Breast epithelium (tissue), 4 donors: Measurements from ENCODE around the gene UCP2. TPM values are rescaled to one million over a fixed set of nuclear protein-coding genes. Genes with fewer than 3 reads are reported as not detected.

ENCODE experiments used
- DNase-seq, 2 donors: peaks; one replicate each; pipeline ENCODE4 v3.0.0-alpha.2; 2019; ENCODE audit warnings: low spot score in 2 of 2
- H3K27ac ChIP-seq, 2 donors: fragments of 200-600 bp; sonication (generic) in 1 of 2; one replicate each; pipeline ENCODE4 v1.5.1; 2016 to 2019; ENCODE audit warnings: mild to moderate bottlenecking in 1 of 2
- H3K27me3 ChIP-seq, 2 donors: fragments of 200-600 bp; sonication (generic) in 1 of 2; one replicate each; pipeline versions ENCODE4 v1.5.1 to v1.6.0; 2017 to 2019; ENCODE audit warnings: control low read depth in 1 of 2, mild to moderate bottlenecking in 1 of 2
- H3K36me3 ChIP-seq: fragments of 200-600 bp; one replicate; pipeline ENCODE4 v1.5.1; 2019
- H3K4me1 ChIP-seq, 2 donors: fragments of 200-600 bp; sonication (generic); one replicate each; pipeline ENCODE4 v1.5.1; 2016 to 2019; ENCODE audit warnings: control low read depth in 1 of 2
- H3K4me3 ChIP-seq, 3 donors: fragments of 200-600 bp; sonication (generic); 1 replicate in 2 of 3; 2 replicates in 1 of 3; pipeline ENCODE4 v1.5.1; 2016 to 2019; ENCODE audit warnings: mild to moderate bottlenecking in 3 of 3, moderate library complexity in 2 of 3
- H3K9me3 ChIP-seq, 2 donors: fragments of 200-600 bp; sonication (generic) in 1 of 2; one replicate each; pipeline ENCODE4 v1.5.1; 2016 to 2019; ENCODE audit warnings: control low read depth in 1 of 2
- CTCF ChIP-seq, 3 donors: fragments of 450-650 bp; IDR thresholded peaks; one replicate each; pipeline ENCODE4 v1.5.1; 2016 to 2017; ENCODE audit warnings: antibody characterized with exemption in 3 of 3, mild to moderate bottlenecking in 3 of 3, moderate library complexity in 3 of 3
- POLR2A ChIP-seq: fragments of 450-650 bp; IDR thresholded peaks from one replicate; pipeline ENCODE4 v1.6.1; 2016; ENCODE audit warnings: antibody characterized with exemption, mild to moderate bottlenecking, moderate library complexity
- POLR2AphosphoS5 ChIP-seq, 3 donors: sonication (generic); formaldehyde crosslinking; IDR thresholded peaks; one replicate each; pipeline ENCODE4 v1.6.1; 2017; ENCODE audit warnings: antibody characterized with exemption in 3 of 3
- intact Hi-C: fragments of 100-400 bp; cut with DNase I; formaldehyde crosslinking; loops from one replicate; pipeline ENCODE4 v1.15.1; 2023; ENCODE audit warnings: low total_unique reads
- total RNA-seq, 3 donors: library from RNA; depleted of rRNA; stranded (reverse); fragments of >200 nt; gene quantifications; one replicate each; pipeline ENCODE4 v1.1.0, GENCODE V29; 2016

UCP2 gene
- total RNA-seq, 3 donors from 2014 or later: 28.2 to 82.4 (median 45.2) TPM

DNA sequence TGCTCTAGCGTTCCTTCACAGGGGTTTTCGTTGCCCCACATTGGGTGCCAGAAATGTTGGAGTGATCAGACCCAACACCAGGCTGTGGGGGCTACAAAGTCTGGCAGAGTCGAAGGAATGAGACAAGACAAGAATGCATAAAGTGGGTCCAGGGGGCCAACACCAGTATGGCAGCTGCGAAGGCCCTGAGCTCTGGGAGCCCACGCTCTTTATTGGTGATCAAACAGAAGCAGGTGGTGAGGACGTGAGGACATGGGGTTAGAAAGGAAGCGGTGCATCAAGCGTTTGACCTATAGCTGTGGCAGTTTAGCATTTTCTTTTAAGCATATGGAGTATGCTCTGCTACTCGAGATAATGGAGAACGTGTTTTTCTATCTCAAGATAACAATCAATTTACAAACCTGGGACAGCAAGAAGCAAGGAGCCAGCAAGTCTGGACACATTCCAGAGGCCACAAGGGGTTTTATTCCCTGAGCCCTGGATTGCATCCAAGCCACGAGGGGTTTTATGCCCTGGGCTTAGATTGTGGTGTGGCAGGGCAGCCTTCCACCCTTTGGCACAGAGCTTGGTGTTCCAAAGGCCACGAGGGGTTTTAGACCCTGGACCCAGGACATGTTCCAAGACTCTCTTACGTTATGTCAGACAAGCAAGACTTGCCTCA is 35.7 kb downstream of the UCP2 start:
- H3K4me1 ChIP-seq: no peaks in the 10 kb centered on the region
- no peak overlapping the region for H3K27ac ChIP-seq
- DNase-seq: no peak
- no peak for TF ChIP-seq POLR2AphosphoS5 (IDR thresholded peaks at IDR 0.05)
- no peak for TF ChIP-seq POLR2A
- no peak for TF ChIP-seq CTCF (IDR thresholded peaks at IDR 0.05)
- no peaks in the 10 kb centered on the region for H3K36me3 ChIP-seq
- no peaks in the 10 kb centered on the region for H3K27me3 ChIP-seq
- H3K9me3 ChIP-seq: no peaks in the 10 kb centered on the region
- H3K4me3 ChIP-seq: no peak overlapping the region
- intact Hi-C loops: no loop called here

DNA sequence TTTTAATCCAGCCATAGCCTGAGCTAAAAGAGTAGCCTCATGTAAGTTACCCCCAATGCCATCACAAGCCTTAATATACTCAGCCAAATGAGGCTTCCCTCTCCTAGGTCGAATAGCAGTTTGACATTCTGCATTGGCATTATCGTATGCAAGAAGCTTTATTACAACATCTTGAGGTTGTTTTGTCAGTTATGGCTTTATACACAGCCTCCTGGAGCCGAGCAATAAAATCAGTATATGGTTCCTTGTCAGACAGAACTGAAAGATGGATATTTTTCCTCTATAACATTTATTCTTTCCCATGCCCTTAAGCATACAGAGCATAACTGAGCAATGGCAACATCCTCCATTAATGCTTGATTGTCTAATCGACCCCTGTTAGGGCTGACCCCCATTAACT is 37.2 kb downstream of the UCP2 start:
- no peak for DNase-seq
- TF ChIP-seq CTCF (IDR thresholded peaks at IDR 0.05): no peak
- no peak for TF ChIP-seq POLR2AphosphoS5 (IDR thresholded peaks at IDR 0.05)
- no peak for TF ChIP-seq POLR2A
- Histone ChIP-seq H3K9me3 (no peaks in the 10 kb centered on the region), H3K4me3 (no peak overlapping the region), H3K27me3 (no peaks in the 10 kb centered on the region), H3K36me3 (no peaks in the 10 kb centered on the region), H3K4me1 (no peaks in the 10 kb centered on the region), H3K27ac (no peak overlapping the region)
- intact Hi-C loops: no loop called here

DNA sequence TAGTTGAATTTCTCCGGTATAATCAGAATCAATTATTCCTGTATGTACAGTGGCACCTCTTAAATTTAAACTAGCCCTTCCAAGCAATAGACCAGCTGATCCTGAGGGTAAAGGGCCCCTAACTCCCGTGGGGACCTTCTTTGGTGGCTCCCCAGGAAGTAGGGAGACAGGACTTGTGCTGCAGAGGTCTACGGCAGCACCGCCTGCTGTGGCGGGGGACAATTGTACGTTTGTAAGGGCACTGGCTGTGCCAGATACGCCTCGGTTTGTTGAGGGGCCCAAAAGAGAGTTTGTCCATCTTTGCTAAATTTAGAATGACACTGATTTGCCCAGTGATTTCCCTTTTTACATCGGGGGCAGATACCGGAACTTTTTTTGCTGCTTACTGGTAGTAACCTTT is 37.7 kb downstream of the UCP2 start:
- intact Hi-C loops: no loop called here
- Histone ChIP-seq H3K36me3 (no peaks in the 10 kb centered on the region), H3K9me3 (no peaks in the 10 kb centered on the region), H3K4me1 (no peaks in the 10 kb centered on the region), H3K4me3 (no peak overlapping the region), H3K27ac (no peak overlapping the region), H3K27me3 (no peaks in the 10 kb centered on the region)
- DNase-seq: no peak
- TF ChIP-seq CTCF (IDR thresholded peaks at IDR 0.05): no peak

DNA sequence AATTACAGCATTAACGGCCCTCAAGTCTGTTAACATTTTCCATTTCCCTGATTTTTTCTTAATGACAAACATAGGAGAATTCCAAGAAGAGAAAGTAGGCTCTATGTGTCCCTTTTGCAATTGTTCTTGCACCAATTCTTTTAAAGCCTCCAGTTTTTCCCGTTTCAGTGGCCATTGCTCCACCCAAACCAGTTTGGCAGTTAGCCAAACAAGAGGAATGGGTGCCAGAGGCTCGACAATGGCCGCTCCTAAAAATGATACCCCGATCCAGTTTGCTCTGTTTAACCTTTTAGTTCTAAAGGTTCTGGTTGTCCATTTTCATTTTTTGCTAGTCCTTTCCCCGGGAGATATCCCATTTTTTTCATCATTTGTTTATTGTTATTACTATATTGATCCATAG is 38.6 kb downstream of the UCP2 start:
- Histone ChIP-seq H3K4me3 (no peak overlapping the region), H3K27me3 (no peaks in the 10 kb centered on the region), H3K27ac (no peak overlapping the region), H3K9me3 (no peaks in the 10 kb centered on the region), H3K36me3 (no peaks in the 10 kb centered on the region), H3K4me1 (no peaks in the 10 kb centered on the region)
- TF ChIP-seq CTCF (IDR thresholded peaks at IDR 0.05) (no peak), POLR2AphosphoS5 (IDR thresholded peaks at IDR 0.05) (no peak), POLR2A (no peak)
- intact Hi-C loops: no loop called here
- no peak for DNase-seq

- intact Hi-C loops: no loop called here
- Histone ChIP-seq H3K36me3 (no peaks in the 10 kb centered on the region), H3K4me3 (no peak overlapping the region), H3K4me1 (no peaks in the 10 kb centered on the region), H3K27me3 (no peaks in the 10 kb centered on the region), H3K27ac (no peak overlapping the region), H3K9me3 (no peaks in the 10 kb centered on the region)
- no peak for DNase-seq
- TF ChIP-seq CTCF (IDR thresholded peaks at IDR 0.05) (no peak), POLR2A (no peak), POLR2AphosphoS5 (IDR thresholded peaks at IDR 0.05) (no peak)
These were observed 40.6 kb downstream of the UCP2 start for GRCh38 chr11:73942010-73942409.
